Glutamatergic neuron (in vitro differentiated cells): ENCODE measurements around the gene WDR19. TPM values are rescaled to one million over a fixed set of nuclear protein-coding genes. Genes with fewer than 3 reads are reported as not detected.

Experiments
- DNase-seq: peaks from one replicate; pipeline ENCODE4 v3.0.0; 2022
- H3K27ac Mint-ChIP-seq: one replicate; pipeline ENCODE4 v1.8.0; 2020; ENCODE audit warnings: mild to moderate bottlenecking, mixed read lengths, inconsistent platforms; ENCODE audit not compliant: unreplicated experiment
- H3K27me3 Mint-ChIP-seq: one replicate; pipeline ENCODE4 v1.8.0; 2020; ENCODE audit warnings: mild to moderate bottlenecking, moderate library complexity, mixed read lengths, inconsistent platforms; ENCODE audit not compliant: unreplicated experiment
- H3K36me3 Mint-ChIP-seq: one replicate; pipeline ENCODE4 v1.8.0; 2020; ENCODE audit warnings: mild to moderate bottlenecking, mixed read lengths, inconsistent platforms; ENCODE audit not compliant: unreplicated experiment
- H3K4me1 Mint-ChIP-seq: one replicate; pipeline ENCODE4 v1.8.0; 2020; ENCODE audit warnings: mild to moderate bottlenecking, low read depth, mixed read lengths, inconsistent platforms; ENCODE audit not compliant: unreplicated experiment
- H3K4me3 Mint-ChIP-seq: one replicate; pipeline ENCODE4 v1.8.0; 2020; ENCODE audit warnings: mild to moderate bottlenecking, mixed read lengths, inconsistent platforms; ENCODE audit not compliant: unreplicated experiment
- H3K9me3 Mint-ChIP-seq: one replicate; pipeline ENCODE4 v1.8.0; 2020; ENCODE audit warnings: mild to moderate bottlenecking, moderate library complexity, mixed read lengths, inconsistent platforms; ENCODE audit not compliant: unreplicated experiment
- total RNA-seq: library from RNA; stranded (reverse); fragmentation: NEBNext Ultra II Directional; extraction: Animal tissue kit (Norgen Biotek cat#: 25700); gene quantifications from one replicate; pipeline ENCODE4 v1.2.1, GENCODE V29; 2021; ENCODE audit not compliant: unreplicated experiment
- TF ChIP-seq, protein P1 (sequence below): fragments of 200-600 bp; sonication (generic); IDR thresholded peaks from one replicate; pipeline ENCODE4 v1.5.0; 2021; ENCODE audit not compliant: partially characterized antibody, unreplicated experiment

Gene WDR19
- total RNA-seq, 1 donor from 2014 or later: 48.6 TPM

- peaks cover 5% of the 10 kb centered on the region for H3K4me1 Mint-ChIP-seq
- no peak for DNase-seq
These were observed 130.5 kb downstream of the WDR19 start for GRCh38 chr4:39312816-39313215.

DNA sequence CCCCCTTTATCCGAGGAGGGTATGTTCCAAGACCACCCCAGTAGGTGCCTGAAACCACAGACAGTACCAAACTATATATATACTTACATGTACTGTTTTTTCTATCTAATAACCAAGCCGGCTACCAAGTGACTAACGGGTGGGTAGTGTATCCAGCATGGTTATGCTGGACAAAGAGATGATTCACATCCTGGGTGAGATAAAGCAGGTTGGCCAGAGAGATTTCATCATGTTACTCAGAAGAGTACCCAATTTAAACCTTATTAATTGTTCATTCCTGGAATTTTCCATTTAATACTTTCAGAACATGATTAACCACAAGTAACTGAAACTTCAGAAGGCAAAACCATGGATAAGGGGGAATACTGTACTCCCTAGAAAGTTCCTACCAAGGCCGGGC is 137.3 kb downstream of the WDR19 start:
- no peak overlapping the region for H3K27ac Mint-ChIP-seq
- H3K4me3 Mint-ChIP-seq: no peak overlapping the region
- H3K36me3 Mint-ChIP-seq: no peaks in the 10 kb centered on the region
- no peaks in the 10 kb centered on the region for H3K4me1 Mint-ChIP-seq
- no peaks in the 10 kb centered on the region for H3K27me3 Mint-ChIP-seq
- TF ChIP-seq, protein P1, sequence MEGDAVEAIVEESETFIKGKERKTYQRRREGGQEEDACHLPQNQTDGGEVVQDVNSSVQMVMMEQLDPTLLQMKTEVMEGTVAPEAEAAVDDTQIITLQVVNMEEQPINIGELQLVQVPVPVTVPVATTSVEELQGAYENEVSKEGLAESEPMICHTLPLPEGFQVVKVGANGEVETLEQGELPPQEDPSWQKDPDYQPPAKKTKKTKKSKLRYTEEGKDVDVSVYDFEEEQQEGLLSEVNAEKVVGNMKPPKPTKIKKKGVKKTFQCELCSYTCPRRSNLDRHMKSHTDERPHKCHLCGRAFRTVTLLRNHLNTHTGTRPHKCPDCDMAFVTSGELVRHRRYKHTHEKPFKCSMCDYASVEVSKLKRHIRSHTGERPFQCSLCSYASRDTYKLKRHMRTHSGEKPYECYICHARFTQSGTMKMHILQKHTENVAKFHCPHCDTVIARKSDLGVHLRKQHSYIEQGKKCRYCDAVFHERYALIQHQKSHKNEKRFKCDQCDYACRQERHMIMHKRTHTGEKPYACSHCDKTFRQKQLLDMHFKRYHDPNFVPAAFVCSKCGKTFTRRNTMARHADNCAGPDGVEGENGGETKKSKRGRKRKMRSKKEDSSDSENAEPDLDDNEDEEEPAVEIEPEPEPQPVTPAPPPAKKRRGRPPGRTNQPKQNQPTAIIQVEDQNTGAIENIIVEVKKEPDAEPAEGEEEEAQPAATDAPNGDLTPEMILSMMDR: no peak
- no peak for DNase-seq
- H3K9me3 Mint-ChIP-seq: no peaks in the 10 kb centered on the region

More at GRCh38 chr4:39312816-39313215, 130.5 kb downstream of the WDR19 start:
- H3K36me3 Mint-ChIP-seq: no peaks in the 10 kb centered on the region
- H3K27ac Mint-ChIP-seq: no peak overlapping the region
- no peaks in the 10 kb centered on the region for H3K9me3 Mint-ChIP-seq
- peaks cover 3% of the 10 kb centered on the region for H3K27me3 Mint-ChIP-seq
- no peak overlapping the region for H3K4me3 Mint-ChIP-seq
- TF ChIP-seq, protein P1: no peak

DNA sequence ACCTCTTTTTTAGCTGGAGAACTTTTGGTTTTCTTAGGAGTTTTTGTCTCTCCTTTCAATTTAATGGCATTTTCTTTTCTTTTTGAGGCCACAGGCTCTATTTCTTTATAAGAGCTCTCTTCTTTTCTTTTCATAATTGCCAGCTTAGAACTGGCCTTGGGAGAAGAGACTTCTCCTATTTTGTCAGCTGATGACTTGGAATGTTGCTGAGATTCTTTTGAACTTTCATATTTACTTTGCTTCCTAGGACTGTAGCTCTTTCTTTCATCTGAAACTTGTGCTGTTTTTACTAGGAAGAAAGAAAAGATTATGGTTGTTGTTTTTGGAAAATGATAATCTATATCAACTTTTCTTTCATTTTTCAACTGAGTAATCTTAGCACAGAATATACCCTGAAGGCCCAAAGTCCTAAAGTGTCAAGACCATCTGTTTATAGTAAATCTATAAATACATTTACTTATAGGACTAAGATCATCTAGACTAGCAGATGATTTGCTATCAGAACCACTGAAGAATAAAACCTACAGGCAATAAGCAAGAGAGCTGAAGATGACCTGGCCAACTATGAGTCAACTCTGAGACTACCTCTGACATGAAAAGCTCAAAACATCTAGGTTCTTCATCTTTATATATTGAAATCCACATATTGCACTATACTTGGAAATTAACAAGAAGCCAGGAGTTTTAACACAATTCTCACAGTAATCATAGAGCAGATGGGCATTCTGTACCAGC is 138.2 kb downstream of the WDR19 start:
- no peaks in the 10 kb centered on the region for H3K27me3 Mint-ChIP-seq
- no peak for DNase-seq
- no peak overlapping the region for H3K27ac Mint-ChIP-seq
- no peaks in the 10 kb centered on the region for H3K4me1 Mint-ChIP-seq
- TF ChIP-seq, protein P1: no peak
- H3K4me3 Mint-ChIP-seq: no peak overlapping the region
- no peaks in the 10 kb centered on the region for H3K9me3 Mint-ChIP-seq
- no peaks in the 10 kb centered on the region for H3K36me3 Mint-ChIP-seq

DNA sequence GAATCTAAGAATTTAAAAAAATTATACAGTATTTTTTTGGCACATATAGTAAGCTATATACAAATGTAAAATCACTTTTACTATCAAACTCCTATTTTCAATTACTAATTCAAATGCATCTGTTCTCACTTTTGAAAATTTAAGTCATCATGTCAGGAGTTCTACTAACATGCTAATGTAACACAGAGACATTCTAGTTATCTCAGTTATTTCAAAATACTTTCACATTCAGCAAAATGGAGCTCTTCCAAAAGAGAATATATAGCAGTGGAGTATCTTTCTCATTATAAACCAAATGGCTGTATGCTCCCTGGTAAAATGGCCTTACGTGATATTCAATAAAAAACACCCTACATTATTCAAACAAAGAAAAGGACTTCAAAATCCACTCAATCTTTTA is 141.5 kb downstream of the WDR19 start:
- Mint-ChIP-seq H3K27ac (no peak overlapping the region), H3K27me3 (no peaks in the 10 kb centered on the region), H3K9me3 (no peaks in the 10 kb centered on the region), H3K4me1 (no peaks in the 10 kb centered on the region), H3K36me3 (no peaks in the 10 kb centered on the region), H3K4me3 (no peak overlapping the region)
- no peak for DNase-seq
- TF ChIP-seq, protein P1: no peak

- Mint-ChIP-seq H3K27me3 (no peaks in the 10 kb centered on the region), H3K4me1 (no peaks in the 10 kb centered on the region), H3K9me3 (no peaks in the 10 kb centered on the region), H3K36me3 (no peaks in the 10 kb centered on the region), H3K4me3 (no peak overlapping the region), H3K27ac (no peak overlapping the region)
- no peak for DNase-seq
- TF ChIP-seq, protein P1: no peak
These were observed 142.1 kb downstream of the WDR19 start for GRCh38 chr4:39324446-39324845.
